ENCODE measurements around the gene TNFRSF25. TPM values are rescaled to one million over a fixed set of nuclear protein-coding genes. Genes with fewer than 3 reads are reported as not detected.

Gene TNFRSF25
- total and polyA plus RNA-seq, 10 of the 15 experiments (the other 5 are each of a cell fraction or from before 2014, with no cell fraction given) = 0.23 to 8.6 (median 0.46) TPM; not detected in 5

DNA sequence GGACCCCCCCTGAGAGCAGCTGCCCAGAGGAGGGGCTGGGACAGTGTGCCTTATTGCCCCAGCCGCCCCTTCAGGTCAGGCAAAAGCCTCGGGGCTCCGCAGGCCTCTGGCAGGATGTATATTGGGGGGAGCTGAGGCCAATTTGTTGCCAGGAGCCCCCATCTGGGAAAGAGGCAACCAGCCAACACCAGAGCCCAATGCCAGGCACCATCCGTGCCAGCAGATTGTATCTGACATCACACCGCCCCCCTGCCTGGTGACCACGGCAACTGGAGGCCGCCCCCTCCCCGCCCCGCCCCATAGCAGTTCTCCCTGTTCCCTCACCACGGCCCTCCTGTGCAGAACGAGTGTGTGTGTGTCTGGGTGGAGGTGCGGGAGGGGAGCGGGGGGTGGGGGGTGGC, 29.1 kb upstream of the TNFRSF25 start:
- SMC1A ChIA-PET (ENCODE audit: uncharacterized antibody, unreplicated experiment) = no interaction called here
- H3K79me2 ChIP-seq (ENCODE audit: control insufficient read depth, insufficient read depth, low read length) = no peaks in the 10 kb centered on the region
- CTCF ChIA-PET = no interaction called here
- peaks cover 4 to 8% of the 10 kb centered on the region in 2 experiments for H3K27me3 ChIP-seq (replicated peaks in 1 of 2; ENCODE audit: control insufficient read depth in 2 of 2, insufficient read depth in 2 of 2, low read length in 1 of 2)
- no TSS peak for BruUV-seq (replicated peaks)
- H3K4me2 ChIP-seq (ENCODE audit: control insufficient read depth, insufficient read depth) = no peak overlapping the region
- ATAC-seq = no peak
- no peaks in the 10 kb centered on the region for H3K9me3 ChIP-seq (replicated peaks; ENCODE audit: control insufficient read depth, insufficient read depth, low read length)
- 10% methylated on average over 6 of the region's 13 CpGs for WGBS (ENCODE audit: insufficient coverage, insufficient replicate concordance, low lambda C conversion rate, missing lambda C conversion rate)
- H3K27ac ChIP-seq (ENCODE audit: control insufficient read depth, insufficient read depth) = no peak overlapping the region
- intact Hi-C loops (cut with micrococcal nuclease; ENCODE audit: unreplicated experiment) (no loop called here), in situ Hi-C loops (cut with MboI) (loop anchor here (25.0 kb wide), 1 partner anchor 717 kb away; no protein-coding TSS in a partner anchor)
- no peak overlapping the region for H3K9ac ChIP-seq (ENCODE audit: control insufficient read depth, insufficient read depth, low read length)
- no peaks in the 10 kb centered on the region for H3K4me1 ChIP-seq (ENCODE audit: control insufficient read depth, insufficient read depth, low read length)
- no peak for DNase-seq (ENCODE audit: low read depth, low spot score)
- TF ChIP-seq, protein P1, sequence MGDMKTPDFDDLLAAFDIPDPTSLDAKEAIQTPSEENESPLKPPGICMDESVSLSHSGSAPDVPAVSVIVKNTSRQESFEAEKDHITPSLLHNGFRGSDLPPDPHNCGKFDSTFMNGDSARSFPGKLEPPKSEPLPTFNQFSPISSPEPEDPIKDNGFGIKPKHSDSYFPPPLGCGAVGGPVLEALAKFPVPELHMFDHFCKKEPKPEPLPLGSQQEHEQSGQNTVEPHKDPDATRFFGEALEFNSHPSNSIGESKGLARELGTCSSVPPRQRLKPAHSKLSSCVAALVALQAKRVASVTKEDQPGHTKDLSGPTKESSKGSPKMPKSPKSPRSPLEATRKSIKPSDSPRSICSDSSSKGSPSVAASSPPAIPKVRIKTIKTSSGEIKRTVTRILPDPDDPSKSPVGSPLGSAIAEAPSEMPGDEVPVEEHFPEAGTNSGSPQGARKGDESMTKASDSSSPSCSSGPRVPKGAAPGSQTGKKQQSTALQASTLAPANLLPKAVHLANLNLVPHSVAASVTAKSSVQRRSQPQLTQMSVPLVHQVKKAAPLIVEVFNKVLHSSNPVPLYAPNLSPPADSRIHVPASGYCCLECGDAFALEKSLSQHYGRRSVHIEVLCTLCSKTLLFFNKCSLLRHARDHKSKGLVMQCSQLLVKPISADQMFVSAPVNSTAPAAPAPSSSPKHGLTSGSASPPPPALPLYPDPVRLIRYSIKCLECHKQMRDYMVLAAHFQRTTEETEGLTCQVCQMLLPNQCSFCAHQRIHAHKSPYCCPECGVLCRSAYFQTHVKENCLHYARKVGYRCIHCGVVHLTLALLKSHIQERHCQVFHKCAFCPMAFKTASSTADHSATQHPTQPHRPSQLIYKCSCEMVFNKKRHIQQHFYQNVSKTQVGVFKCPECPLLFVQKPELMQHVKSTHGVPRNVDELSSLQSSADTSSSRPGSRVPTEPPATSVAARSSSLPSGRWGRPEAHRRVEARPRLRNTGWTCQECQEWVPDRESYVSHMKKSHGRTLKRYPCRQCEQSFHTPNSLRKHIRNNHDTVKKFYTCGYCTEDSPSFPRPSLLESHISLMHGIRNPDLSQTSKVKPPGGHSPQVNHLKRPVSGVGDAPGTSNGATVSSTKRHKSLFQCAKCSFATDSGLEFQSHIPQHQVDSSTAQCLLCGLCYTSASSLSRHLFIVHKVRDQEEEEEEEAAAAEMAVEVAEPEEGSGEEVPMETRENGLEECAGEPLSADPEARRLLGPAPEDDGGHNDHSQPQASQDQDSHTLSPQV (IDR thresholded peaks at IDR 0.05) = no peak
- no peak for TF ChIP-seq NBN (IDR thresholded peaks at IDR 0.05)
- TF ChIP-seq ATF7 (IDR thresholded peaks at IDR 0.05; ENCODE audit: low read depth) = no peak
- no peak for TF ChIP-seq CEBPB (IDR thresholded peaks at IDR 0.05; ENCODE audit: borderline replicate concordance in 1 of 2, low read depth in 2 of 2, low read length in 2 of 2)
- no peak for TF ChIP-seq EGR1 (IDR thresholded peaks at IDR 0.05; ENCODE audit: borderline replicate concordance in 1 of 2, low read depth in 2 of 2, low read length in 2 of 2)
- TF ChIP-seq NFYA (IDR thresholded peaks at IDR 0.05; ENCODE audit: borderline replicate concordance, low read depth, low read length) = no peak
- no peak for TF ChIP-seq PRDM15 (CRISPR knock-in tag; IDR thresholded peaks at IDR 0.05)
- no peak for TF ChIP-seq ZBED1 (IDR thresholded peaks at IDR 0.05; ENCODE audit: borderline replicate concordance)
- no peak for TF ChIP-seq KLF5 (IDR thresholded peaks at IDR 0.05; ENCODE audit: partially characterized antibody)
- TF ChIP-seq BHLHE40 (IDR thresholded peaks at IDR 0.05; ENCODE audit: borderline replicate concordance in 1 of 2, low read depth in 2 of 2, low read length in 1 of 2) = no peak
- TF ChIP-seq, protein P2, sequence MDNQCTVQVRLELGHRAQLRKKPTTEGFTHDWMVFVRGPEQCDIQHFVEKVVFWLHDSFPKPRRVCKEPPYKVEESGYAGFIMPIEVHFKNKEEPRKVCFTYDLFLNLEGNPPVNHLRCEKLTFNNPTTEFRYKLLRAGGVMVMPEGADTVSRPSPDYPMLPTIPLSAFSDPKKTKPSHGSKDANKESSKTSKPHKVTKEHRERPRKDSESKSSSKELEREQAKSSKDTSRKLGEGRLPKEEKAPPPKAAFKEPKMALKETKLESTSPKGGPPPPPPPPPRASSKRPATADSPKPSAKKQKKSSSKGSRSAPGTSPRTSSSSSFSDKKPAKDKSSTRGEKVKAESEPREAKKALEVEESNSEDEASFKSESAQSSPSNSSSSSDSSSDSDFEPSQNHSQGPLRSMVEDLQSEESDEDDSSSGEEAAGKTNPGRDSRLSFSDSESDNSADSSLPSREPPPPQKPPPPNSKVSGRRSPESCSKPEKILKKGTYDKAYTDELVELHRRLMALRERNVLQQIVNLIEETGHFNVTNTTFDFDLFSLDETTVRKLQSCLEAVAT (IDR thresholded peaks at IDR 0.05) = no peak
- no peak for TF ChIP-seq CBX3 (IDR thresholded peaks at IDR 0.05; ENCODE audit: borderline replicate concordance, low read depth)
- no peak for TF ChIP-seq ASH2L (IDR thresholded peaks at IDR 0.05; ENCODE audit: borderline replicate concordance, low read depth)
- no peak for TF ChIP-seq SMARCA5 (IDR thresholded peaks at IDR 0.05)
- TF ChIP-seq, protein P3, sequence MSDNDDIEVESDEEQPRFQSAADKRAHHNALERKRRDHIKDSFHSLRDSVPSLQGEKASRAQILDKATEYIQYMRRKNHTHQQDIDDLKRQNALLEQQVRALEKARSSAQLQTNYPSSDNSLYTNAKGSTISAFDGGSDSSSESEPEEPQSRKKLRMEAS (IDR thresholded peaks at IDR 0.05; ENCODE audit: low read depth, low read length) = no peak
- TF ChIP-seq MTA3 (IDR thresholded peaks at IDR 0.05; ENCODE audit: borderline replicate concordance, low read length) = no peak
- H3K4me3 ChIP-seq = no peak overlapping the region
- H2AFZ ChIP-seq (ENCODE audit: control insufficient read depth, low read depth, low read length) = no peak overlapping the region
- RAD21 ChIA-PET (ENCODE audit: unreplicated experiment) = no interaction called here
- H3K36me3 ChIP-seq (ENCODE audit: control insufficient read depth in 2 of 2, insufficient read depth in 2 of 2, low read length in 1 of 2) = no peaks in the 10 kb centered on the region
- no peak for FAIRE-seq
- POLR2A ChIA-PET = no interaction called here
- H4K20me1 ChIP-seq (ENCODE audit: control insufficient read depth, insufficient read depth) = no peaks in the 10 kb centered on the region
